HepG2 (cell line): ENCODE results near the gene LRTM2. TPM values are rescaled to one million over a fixed set of nuclear protein-coding genes. Genes with fewer than 3 reads are reported as not detected.
A peak's percentile ranks its signal among the peaks of the same experiment; 100 is the strongest.

ENCODE experiments used
- ATAC-seq: fragments of 200-7000 bp; cut with Tn5 transposase; 3 replicates; pipeline ENCODE4 v1.9.1; 2020; ENCODE audit warnings: mild to moderate bottlenecking, moderate library complexity
- BruUV-seq: library from RNA; stranded (reverse); fragments of 400-500 nt; replicated peaks from 2 replicates; lab custom pipeline; 2021; lab: Mats Ljungman, UMichigan
- CTCF ChIA-PET: fragments of 300-600 bp; formaldehyde crosslinking; extraction: SDS; loops from one replicate; lab custom pipeline; 2021; ENCODE audit warnings: low total read pairs, inconsistent platforms, low intra/inter-chr PET ratio; lab: Yijun Ruan, JAX
- POLR2A ChIA-PET: fragments of 350-600 bp; sonication (Branson Sonifier 250); formaldehyde crosslinking; loops from one replicate; lab custom pipeline; 2020; ENCODE audit warnings: antibody characterized with exemption, inconsistent platforms; lab: Yijun Ruan, JAX
- DNase-seq: peaks from one replicate; pipeline ENCODE4 v3.0.0-alpha.2; 2015; ENCODE audit warnings: low spot score
- FAIRE-seq: peaks from 3 replicates; lab custom pipeline; 2011; peaks lifted over from hg19 to GRCh38; lab: Jason Lieb, UNC
- H2AFZ ChIP-seq: one replicate; pipeline ENCODE4 v1.6.1; 2011; ENCODE audit warnings: low read length, inconsistent platforms
- H3K27ac ChIP-seq: fragments of 300-600 bp; 3 replicates; pipeline ENCODE4 v1.8.0; 2011; ENCODE audit warnings: mixed run types, mild to moderate bottlenecking, mixed read lengths, low read length, inconsistent platforms; ENCODE audit not compliant: insufficient read depth; ENCODE audit errors: extremely low read length
- H3K27me3 ChIP-seq, 2 experiments: fragments of 200-600 bp in 1 of 2; 2 replicates in 1 of 2; 3 replicates in 1 of 2; pipeline versions ENCODE4 v1.6.0 to v1.8.0; 2011; ENCODE audit warnings: low read length in 2 of 2, mild to moderate bottlenecking in 2 of 2, moderate library complexity in 2 of 2, inconsistent platforms in 1 of 2; ENCODE audit not compliant: insufficient read depth in 2 of 2, control insufficient read depth in 1 of 2
- H3K36me3 ChIP-seq, 2 experiments: fragments of 200-600 bp in 1 of 2; replicated peaks in 1 of 2; 2 replicates in 1 of 2; 3 replicates in 1 of 2; pipeline versions ENCODE4 v1.5.1 to v1.8.0; 2011; ENCODE audit warnings: low read length in 2 of 2, inconsistent platforms in 1 of 2; ENCODE audit not compliant: insufficient read depth in 2 of 2, control insufficient read depth in 1 of 2
- H3K4me1 ChIP-seq: 2 replicates; pipeline ENCODE4 v1.5.1; 2012; ENCODE audit warnings: low read length, inconsistent platforms; ENCODE audit not compliant: insufficient read depth
- H3K4me2 ChIP-seq: 2 replicates; pipeline ENCODE4 v1.6.0; 2011; ENCODE audit warnings: low read depth, low read length, inconsistent platforms
- H3K4me3 ChIP-seq, 3 experiments: fragments of 200-600 bp in 1 of 3; sonication (generic), shearing (Covaris generic) in 1 of 3; replicated peaks in 1 of 3; 2 replicates each; pipeline ENCODE4 v1.5.1; 2011 to 2016; ENCODE audit warnings: low read length in 3 of 3, inconsistent platforms in 2 of 3, low read depth in 2 of 3, mild to moderate bottlenecking in 2 of 3, control low read depth in 1 of 3, mixed read lengths in 1 of 3; ENCODE audit not compliant: insufficient read depth in 1 of 3
- H3K79me2 ChIP-seq: one replicate; pipeline ENCODE4 v1.6.1; 2011; ENCODE audit warnings: low read length, inconsistent platforms; ENCODE audit not compliant: insufficient read depth
- H3K9ac ChIP-seq: 2 replicates; pipeline ENCODE4 v1.6.0; 2011; ENCODE audit warnings: mild to moderate bottlenecking, low read depth, low read length, inconsistent platforms; ENCODE audit not compliant: insufficient read depth
- H3K9me3 ChIP-seq: 2 replicates; pipeline ENCODE4 v1.5.1; 2012; ENCODE audit warnings: mild to moderate bottlenecking, low read length
- H4K20me1 ChIP-seq: 2 replicates; pipeline ENCODE4 v1.6.0; 2011; ENCODE audit warnings: inconsistent platforms, mild to moderate bottlenecking, low read length, moderate library complexity; ENCODE audit not compliant: insufficient read depth
- BCL6 ChIP-seq: IDR thresholded peaks from 2 replicates; pipeline ENCODE4 v1.6.1; 2016; ENCODE audit warnings: missing genetic modification reagents, missing compliant biosample characterization
- FOXA3 ChIP-seq: IDR thresholded peaks from 2 replicates; pipeline ENCODE4 v1.6.1; 2016; ENCODE audit warnings: missing genetic modification reagents, missing compliant biosample characterization
- FOXK2 ChIP-seq: fragments of 450-650 bp; IDR thresholded peaks from 2 replicates; pipeline ENCODE4 v1.6.1; 2016
- GATA4 ChIP-seq: sonication (generic); IDR thresholded peaks from 2 replicates; pipeline ENCODE4 v1.6.1; 2016; ENCODE audit warnings: antibody characterized with exemption, low read depth, borderline replicate concordance
- HNF4G ChIP-seq, 2 experiments: sonication (generic) in 1 of 2; formaldehyde crosslinking in 1 of 2; IDR thresholded peaks; 2 replicates each; pipeline versions ENCODE4 v1.4.0 to v1.6.1; 2011 to 2020; ENCODE audit warnings: borderline replicate concordance in 2 of 2, low read depth in 2 of 2, mild to moderate bottlenecking in 2 of 2, low read length in 1 of 2, missing genetic modification reagents in 1 of 2, moderate library complexity in 1 of 2
- IKZF5 ChIP-seq: IDR thresholded peaks from 2 replicates; pipeline ENCODE4 v1.6.1; 2018; ENCODE audit warnings: missing genetic modification reagents, mild to moderate bottlenecking, missing compliant biosample characterization
- POLR2AphosphoS5 ChIP-seq: IDR thresholded peaks from 2 replicates; pipeline ENCODE4 v1.6.1; 2012; ENCODE audit warnings: low read depth, low read length
- RXRB ChIP-seq: IDR thresholded peaks from 2 replicates; pipeline ENCODE4 v1.6.1; 2016; ENCODE audit warnings: borderline replicate concordance, missing genetic modification reagents, missing compliant biosample characterization
- SP2 ChIP-seq: sonication (generic); formaldehyde crosslinking; IDR thresholded peaks from 2 replicates; pipeline ENCODE4 v1.5.1; 2020; ENCODE audit warnings: mild to moderate bottlenecking, missing genetic modification reagents
- STAT5B ChIP-seq: sonication (generic); formaldehyde crosslinking; IDR thresholded peaks from 2 replicates; pipeline ENCODE4 v1.4.0; 2020; ENCODE audit warnings: missing genetic modification reagents
- THYN1 ChIP-seq: sonication (generic); formaldehyde crosslinking; IDR thresholded peaks from 2 replicates; pipeline ENCODE4 v1.8.1; 2023; ENCODE audit warnings: low read depth, mild to moderate bottlenecking, moderate library complexity, missing genetic modification reagents, borderline replicate concordance
- TMF1 ChIP-seq: sonication (generic); formaldehyde crosslinking; IDR thresholded peaks from 2 replicates; pipeline ENCODE4 v1.8.1; 2022; ENCODE audit warnings: low read depth, missing genetic modification reagents
- U2AF1 ChIP-seq: fragments of 200-400 bp; formaldehyde crosslinking; optimal IDR thresholded peaks from 2 replicates; pipeline ENCODE3; 2017; ENCODE audit warnings: mild to moderate bottlenecking, low read depth, low read length
- USF2 ChIP-seq, 2 experiments: sonication (generic) in 1 of 2; formaldehyde crosslinking in 1 of 2; IDR thresholded peaks; 2 replicates each; pipeline versions ENCODE4 v1.5.1 to v1.6.1; 2011 to 2020; ENCODE audit warnings: borderline replicate concordance in 1 of 2, low read depth in 1 of 2, low read length in 1 of 2, mild to moderate bottlenecking in 1 of 2, missing genetic modification reagents in 1 of 2, moderate library complexity in 1 of 2
- ZNF235 ChIP-seq: sonication (generic); formaldehyde crosslinking; IDR thresholded peaks from 2 replicates; pipeline ENCODE4 v1.8.1; 2023; ENCODE audit warnings: mild to moderate bottlenecking, missing genetic modification reagents, borderline replicate concordance
- ZNF333 ChIP-seq: sonication (generic); formaldehyde crosslinking; IDR thresholded peaks from 2 replicates; pipeline ENCODE4 v1.4.0; 2020; ENCODE audit warnings: mild to moderate bottlenecking, missing genetic modification reagents, borderline replicate concordance
- ZNF451 ChIP-seq: sonication (generic); formaldehyde crosslinking; IDR thresholded peaks from 2 replicates; pipeline ENCODE4 v1.5.0; 2020; ENCODE audit warnings: mild to moderate bottlenecking, missing genetic modification reagents
- ZNF546 ChIP-seq: sonication (generic); formaldehyde crosslinking; conservative IDR thresholded peaks from 2 replicates; pipeline ENCODE4 v1.8.1; 2023; ENCODE audit warnings: mild to moderate bottlenecking, missing genetic modification reagents
- ZNF740 ChIP-seq: sonication (generic); formaldehyde crosslinking; IDR thresholded peaks from 2 replicates; pipeline ENCODE4 v1.4.0; 2020; ENCODE audit warnings: missing genetic modification reagents
- WGBS: methylation state at CpG from one replicate; pipeline ENCODE4 v1.1.6; 2017; ENCODE audit warnings: low lambda C conversion rate; 5-methylcytosine and 5-hydroxymethylcytosine counted together
- in situ Hi-C: cut with HindIII; loops from 2 replicates; pipeline ENCODE4 v1.10.0; 2017; ENCODE audit warnings: low pct_unique_long_range_greater_than_20kb; ENCODE audit not compliant: extremely low pct_ligation_motif_present
- intact Hi-C: fragments of 100-400 bp; cut with micrococcal nuclease; formaldehyde crosslinking; loops from one replicate; pipeline ENCODE4 v1.10.0; 2022; ENCODE audit not compliant: unreplicated experiment
- polyA plus RNA-seq, 8 experiments: library from polyadenylated mRNA; depleted of rRNA in 3 of 8; stranded (reverse) in 7 of 8; unstranded in 1 of 8; fragments of >200 nt; fragmentation: Illumina TruSeq in 4 of 8; extraction: Trizol in 4 of 8; gene quantifications; 2 replicates each; pipeline versions ENCODE4 v1.2.1 to v1.2.3, GENCODE V29; 2011 to 2016; ENCODE audit warnings: low read depth in 4 of 8, missing spikeins in 1 of 8, mixed read lengths in 1 of 8; ENCODE audit not compliant: insufficient read depth in 1 of 8
- total RNA-seq, 5 experiments: library from RNA; depleted of rRNA; stranded (reverse); fragments of >200 nt; fragmentation: Illumina TruSeq; extraction: Trizol; gene quantifications; 2 replicates each; pipeline ENCODE4 v1.2.3, GENCODE V29; 2016; ENCODE audit warnings: low read depth in 1 of 5

The LRTM2 gene
- total and polyA plus RNA-seq, 2 of the 13 experiments (the other 11 are each of a cell fraction or from before 2014, with no cell fraction given): 0.09 TPM; not detected in 1

GRCh38 chr12:1811281-1811947, 9.0 kb upstream of the LRTM2 start (continued):
- TF ChIP-seq TMF1 (no peak), SP2 (peak; percentile 30; the same call in 1 of the 2 replicates), ZNF546 (CRISPR knock-in tag) (no peak), IKZF5 (CRISPR knock-in tag) (peak; percentile 38; the same call in 1 of the 2 replicates), THYN1 (CRISPR knock-in tag) (no peak), RXRB (CRISPR knock-in tag) (0 out of 2 replicates have a peak, but pooled peaks have one; percentile 42), U2AF1 (no peak)

- POLR2A ChIA-PET: interaction anchor here (1.2 to 5.7 kb wide), 4 partner anchors 10 to 26 kb away, joined by 4 to 31 read pairs (median 12); no protein-coding TSS in a partner anchor
- BruUV-seq: TSS peak; percentile 69
- TF ChIP-seq FOXK2: no peak
- TF ChIP-seq ZNF235: no peak
- TF ChIP-seq POLR2AphosphoS5: no peak
- no peak for TF ChIP-seq STAT5B
- peak; percentile 81 for TF ChIP-seq USF2 (IDR thresholded peaks at IDR 0.05; ENCODE audit: low read depth, low read length)
- peak; percentile 70; the same call in 1 of the 2 replicates for TF ChIP-seq USF2 (CRISPR knock-in tag; IDR thresholded peaks at IDR 0.05; ENCODE audit: borderline replicate concordance)
- 0 out of 2 replicates have a peak, but pooled peaks have one; percentile 3 for TF ChIP-seq FOXA3 (CRISPR knock-in tag)
- 0 out of 2 replicates have a peak, but pooled peaks have one; percentile 43 for TF ChIP-seq ZNF740 (CRISPR knock-in tag)
- no peak for TF ChIP-seq ZNF451 (CRISPR knock-in tag)
- TF ChIP-seq ZNF333 (CRISPR knock-in tag): no peak
- TF ChIP-seq GATA4: no peak
- no peak for TF ChIP-seq BCL6 (CRISPR knock-in tag)
- TF ChIP-seq HNF4G (IDR thresholded peaks at IDR 0.05; ENCODE audit: borderline replicate concordance, low read depth, low read length): no peak
- TF ChIP-seq HNF4G (CRISPR knock-in tag; IDR thresholded peaks at IDR 0.05; ENCODE audit: borderline replicate concordance, low read depth): no peak
Observed at GRCh38 chr12:1811948-1812291, 8.4 kb upstream of the LRTM2 start.

More at GRCh38 chr12:1811948-1812291, 8.4 kb upstream of the LRTM2 start:
- Histone ChIP-seq H3K36me3 (no peaks in the 10 kb centered on the region), H3K9me3 (no peaks in the 10 kb centered on the region), H2AFZ (no peak overlapping the region), H4K20me1 (no peaks in the 10 kb centered on the region), H3K27ac (peak overlapping the region; percentile 75), H3K4me3 (peak overlapping the region; percentile 63 to 80 (median 79)), H3K4me1 (peaks cover 99% of the 10 kb centered on the region), H3K4me2 (peak overlapping the region; percentile 89), H3K9ac (peak overlapping the region; percentile 79; the same call in 1 of the 2 replicates), H3K27me3 (no peaks in the 10 kb centered on the region), H3K79me2 (peaks cover 4% of the 10 kb centered on the region)
- peak; percentile 6; the same call in 2 of the 3 replicates for ATAC-seq
- no peak for FAIRE-seq
- in situ Hi-C loops: no loop called here
- intact Hi-C loops: no loop called here
- WGBS: 24% methylated on average over 4 of the region's 6 CpGs
- CTCF ChIA-PET: no interaction called here
- DNase-seq: no peak
